Hepatocyte (in vitro differentiated cells): Measurements from ENCODE around the gene THAP2. TPM values are rescaled to one million over a fixed set of nuclear protein-coding genes. Genes with fewer than 3 reads are reported as not detected.

Experiments used
- DNase-seq: peaks from one replicate; pipeline ENCODE4 v3.0.0-alpha.2; 2016; ENCODE audit warnings: low spot score
- H2AFZ ChIP-seq: fragments of 200-600 bp; sonication (generic); 2 replicates; pipeline ENCODE4 v1.6.0; 2016; ENCODE audit warnings: antibody characterized with exemption, mild to moderate bottlenecking
- H3K27ac ChIP-seq: fragments of 200-600 bp; sonication (generic); 2 replicates; pipeline ENCODE4 v1.5.1; 2016; ENCODE audit warnings: mild to moderate bottlenecking
- H3K27me3 ChIP-seq: fragments of 200-600 bp; sonication (generic); 2 replicates; pipeline ENCODE4 v1.6.1; 2016
- H3K36me3 ChIP-seq: fragments of 200-600 bp; sonication (generic); replicated peaks from 2 replicates; pipeline ENCODE4 v1.5.1; 2016; ENCODE audit warnings: low read depth; ENCODE audit not compliant: insufficient read depth
- H3K4me1 ChIP-seq: fragments of 200-600 bp; sonication (generic); 2 replicates; pipeline ENCODE4 v1.5.1; 2016; ENCODE audit warnings: mild to moderate bottlenecking, moderate library complexity; ENCODE audit not compliant: insufficient read depth
- H3K4me2 ChIP-seq: fragments of 200-600 bp; sonication (generic); 2 replicates; pipeline ENCODE4 v1.6.0; 2016
- H3K4me3 ChIP-seq: fragments of 200-600 bp; sonication (generic); 2 replicates; pipeline ENCODE4 v1.5.1; 2016; ENCODE audit warnings: mild to moderate bottlenecking
- H3K79me2 ChIP-seq: fragments of 200-600 bp; sonication (generic); 2 replicates; pipeline ENCODE4 v1.6.0; 2017; ENCODE audit warnings: mild to moderate bottlenecking
- H3K9me2 ChIP-seq: fragments of 200-600 bp; sonication (generic); replicated peaks from 2 replicates; pipeline ENCODE4 v1.6.0; 2017; ENCODE audit warnings: mild to moderate bottlenecking; ENCODE audit not compliant: insufficient read depth
- H3K9me3 ChIP-seq: fragments of 200-600 bp; sonication (generic); 2 replicates; pipeline ENCODE4 v1.5.1; 2016; ENCODE audit warnings: low read depth, mild to moderate bottlenecking
- H4K20me1 ChIP-seq: fragments of 200-600 bp; sonication (generic); 2 replicates; pipeline ENCODE4 v1.6.0; 2016; ENCODE audit warnings: mild to moderate bottlenecking; ENCODE audit not compliant: insufficient read depth, poor library complexity, severe bottlenecking
- EZH2 ChIP-seq: fragments of 200-600 bp; sonication (generic); IDR thresholded peaks from 2 replicates; pipeline ENCODE4 v1.6.1; 2016; ENCODE audit warnings: antibody characterized with exemption, mild to moderate bottlenecking, borderline replicate concordance
- EZH2phosphoT487 ChIP-seq: fragments of 200-600 bp; sonication (generic); IDR thresholded peaks from one replicate; pipeline ENCODE4 v1.6.1; 2018; ENCODE audit warnings: antibody characterized with exemption, mild to moderate bottlenecking, low read depth, moderate library complexity; ENCODE audit not compliant: unreplicated experiment, severe bottlenecking
- WGBS: methylation state at CpG from one replicate; pipeline ENCODE4 v1.1.6; 2016; ENCODE audit warnings: low lambda C conversion rate; ENCODE audit errors: missing lambda C conversion rate; 5-methylcytosine and 5-hydroxymethylcytosine counted together
- polyA plus RNA-seq: library from polyadenylated mRNA; unstranded; fragments of >200 nt; fragmentation: Nextera tagmentation; extraction: Ambion mirVana; gene quantifications from 2 replicates; pipeline ENCODE4 v1.2.1, GENCODE V29; 2016
- small RNA-seq: library from RNA; depleted of rRNA; stranded (forward); fragments of <200 nt; gene quantifications from one replicate; pipeline ENCODE3, GENCODE V24; 2014
- total RNA-seq: library from RNA; depleted of rRNA; stranded (reverse); fragments of >200 nt; gene quantifications from 2 replicates; pipeline ENCODE4 v1.2.3, GENCODE V29; 2014
- TF ChIP-seq, protein P1 (sequence below): fragments of 200-600 bp; sonication (generic); IDR thresholded peaks from 2 replicates; pipeline ENCODE4 v1.5.1; 2016; ENCODE audit warnings: antibody characterized with exemption, mild to moderate bottlenecking; ENCODE audit not compliant: poor library complexity

THAP2 gene
- total and polyA plus RNA-seq, 2 experiments from 2014 or later = 6.1 TPM

DNA sequence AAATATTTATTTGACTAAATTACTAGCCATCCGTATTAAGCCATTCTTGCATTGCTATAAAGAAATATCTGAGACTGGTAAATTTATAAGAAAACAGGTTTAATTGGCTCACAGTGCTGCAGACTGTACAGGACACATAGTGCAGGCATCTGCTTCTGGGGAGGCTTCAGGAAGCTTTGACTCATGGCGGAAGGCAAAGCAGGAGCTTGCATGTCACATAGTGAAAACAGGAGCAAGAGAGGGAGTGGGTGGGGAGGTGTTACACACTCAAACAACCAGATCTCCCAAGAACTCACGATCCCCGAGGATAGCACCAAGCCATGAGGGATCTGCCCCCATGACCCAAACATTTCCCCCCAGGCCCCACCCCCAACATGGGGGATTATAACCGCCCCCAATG, 63.9 kb downstream of the THAP2 start:
- Histone ChIP-seq H4K20me1 (no peaks in the 10 kb centered on the region), H3K4me2 (no peak overlapping the region), H3K9me3 (no peaks in the 10 kb centered on the region), H3K9me2 (no peaks in the 10 kb centered on the region), H3K27me3 (no peaks in the 10 kb centered on the region), H3K4me1 (no peaks in the 10 kb centered on the region), H3K36me3 (no peaks in the 10 kb centered on the region), H2AFZ (no peak overlapping the region), H3K4me3 (no peak overlapping the region), H3K79me2 (no peaks in the 10 kb centered on the region), H3K27ac (no peak overlapping the region)
- TF ChIP-seq EZH2phosphoT487 (no peak), EZH2 (no peak)
- TF ChIP-seq, protein P1, sequence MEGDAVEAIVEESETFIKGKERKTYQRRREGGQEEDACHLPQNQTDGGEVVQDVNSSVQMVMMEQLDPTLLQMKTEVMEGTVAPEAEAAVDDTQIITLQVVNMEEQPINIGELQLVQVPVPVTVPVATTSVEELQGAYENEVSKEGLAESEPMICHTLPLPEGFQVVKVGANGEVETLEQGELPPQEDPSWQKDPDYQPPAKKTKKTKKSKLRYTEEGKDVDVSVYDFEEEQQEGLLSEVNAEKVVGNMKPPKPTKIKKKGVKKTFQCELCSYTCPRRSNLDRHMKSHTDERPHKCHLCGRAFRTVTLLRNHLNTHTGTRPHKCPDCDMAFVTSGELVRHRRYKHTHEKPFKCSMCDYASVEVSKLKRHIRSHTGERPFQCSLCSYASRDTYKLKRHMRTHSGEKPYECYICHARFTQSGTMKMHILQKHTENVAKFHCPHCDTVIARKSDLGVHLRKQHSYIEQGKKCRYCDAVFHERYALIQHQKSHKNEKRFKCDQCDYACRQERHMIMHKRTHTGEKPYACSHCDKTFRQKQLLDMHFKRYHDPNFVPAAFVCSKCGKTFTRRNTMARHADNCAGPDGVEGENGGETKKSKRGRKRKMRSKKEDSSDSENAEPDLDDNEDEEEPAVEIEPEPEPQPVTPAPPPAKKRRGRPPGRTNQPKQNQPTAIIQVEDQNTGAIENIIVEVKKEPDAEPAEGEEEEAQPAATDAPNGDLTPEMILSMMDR = no peak
- 80% methylated on average over 5 of the region's 5 CpGs for WGBS
- DNase-seq = no peak

Small RNA genes lying within 50 kb of the gene (small RNA-seq; reads per million reads assigned to genes)
- gene RF00560 = not detected

Other genes starting within 250 kb of the THAP2 start
- 5.7 and 7.2 TPM in 2 replicates for gene LGR5, start 224.5 kb upstream of the THAP2 start, total RNA-seq
- gene LGR5, start 224.5 kb upstream of the THAP2 start, polyA plus RNA-seq = 4.4 and 6.6 TPM in 2 replicates
- 46.4 and 48.6 TPM in 2 replicates for gene ZFC3H1, start 453 bp upstream of the THAP2 start, total RNA-seq
- gene ZFC3H1, start 453 bp upstream of the THAP2 start, polyA plus RNA-seq = 28.0 and 45.5 TPM in 2 replicates
- gene TMEM19, start 21.8 kb downstream of the THAP2 start, total RNA-seq = 24.8 and 28.2 TPM in 2 replicates
- 19.4 and 24.1 TPM in 2 replicates for gene TMEM19, start 21.8 kb downstream of the THAP2 start, polyA plus RNA-seq
- 17.4 and 39.2 TPM in 2 replicates for gene RAB21, start 90.6 kb downstream of the THAP2 start, total RNA-seq
- 52.2 and 65.0 TPM in 2 replicates for gene RAB21, start 90.6 kb downstream of the THAP2 start, polyA plus RNA-seq
- 26.7 and 30.8 TPM in 2 replicates for gene TBC1D15, start 175.5 kb downstream of the THAP2 start, total RNA-seq
- 17.9 and 21.2 TPM in 2 replicates for gene TBC1D15, start 175.5 kb downstream of the THAP2 start, polyA plus RNA-seq